Body of pancreas (tissue), 4 donors: ENCODE results near the gene USB1.

ENCODE experiments used
- CTCF ChIP-seq, 7 experiments: fragments of 450-650 bp in 4 of 7; fragments of 200-600 bp in 3 of 7; sonication (generic) in 3 of 7; IDR thresholded peaks; one replicate each; pipeline ENCODE4 v1.5.1; 2016 to 2019; ENCODE audit warnings: antibody characterized with exemption in 7 of 7
- POLR2A ChIP-seq, 3 donors: fragments of 450-650 bp; IDR thresholded peaks; one replicate each; pipeline ENCODE4 v1.6.1; 2016; ENCODE audit warnings: antibody characterized with exemption in 3 of 3, mild to moderate bottlenecking in 2 of 3

GRCh38 chr16:58031016-58031800 lies 30.0 kb downstream of the USB1 start:
- TF ChIP-seq CTCF (IDR thresholded peaks at IDR 0.05): no peak
- no peak for TF ChIP-seq POLR2A (IDR thresholded peaks at IDR 0.05)
